Measurements from ENCODE around the gene VAV2.

DNA sequence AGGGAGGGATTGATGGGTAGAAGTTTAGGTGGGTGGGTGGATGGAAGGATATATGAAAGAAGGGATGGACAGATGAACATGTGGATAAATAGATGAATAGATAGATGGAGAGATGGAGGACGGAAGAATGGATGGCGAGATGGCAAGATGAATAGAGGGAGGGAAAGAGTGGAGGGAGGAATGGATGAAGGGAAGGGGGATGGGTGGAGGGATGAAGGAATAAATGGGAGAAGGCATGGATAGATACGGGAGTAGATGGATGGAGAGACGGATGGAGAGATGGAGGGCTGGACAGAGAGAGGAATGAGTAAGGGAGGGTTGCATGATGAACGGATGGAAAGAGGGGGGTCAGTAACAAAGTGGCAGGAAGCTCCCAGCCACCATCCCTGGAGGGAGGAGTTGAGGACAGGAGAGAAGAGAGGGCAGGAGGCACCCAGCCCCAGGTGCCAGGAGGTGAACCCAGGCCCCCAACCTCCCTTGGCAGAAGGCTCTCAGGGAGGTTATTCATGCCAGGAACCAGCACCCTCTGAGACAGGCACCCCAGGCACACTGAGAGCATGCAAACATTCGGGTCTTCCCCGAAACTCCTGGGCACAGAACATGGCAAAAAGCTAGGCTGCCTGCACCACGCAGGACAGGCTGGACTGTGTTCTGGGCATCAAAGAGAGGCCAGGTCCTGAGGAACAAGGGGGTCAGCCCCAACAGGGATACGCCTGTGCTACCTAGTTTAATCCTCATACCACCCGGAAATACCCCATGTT, 263.1 kb downstream of the VAV2 start:
- no peak for TF ChIP-seq EP300 (IDR thresholded peaks at IDR 0.05)
- TF ChIP-seq, protein P1, sequence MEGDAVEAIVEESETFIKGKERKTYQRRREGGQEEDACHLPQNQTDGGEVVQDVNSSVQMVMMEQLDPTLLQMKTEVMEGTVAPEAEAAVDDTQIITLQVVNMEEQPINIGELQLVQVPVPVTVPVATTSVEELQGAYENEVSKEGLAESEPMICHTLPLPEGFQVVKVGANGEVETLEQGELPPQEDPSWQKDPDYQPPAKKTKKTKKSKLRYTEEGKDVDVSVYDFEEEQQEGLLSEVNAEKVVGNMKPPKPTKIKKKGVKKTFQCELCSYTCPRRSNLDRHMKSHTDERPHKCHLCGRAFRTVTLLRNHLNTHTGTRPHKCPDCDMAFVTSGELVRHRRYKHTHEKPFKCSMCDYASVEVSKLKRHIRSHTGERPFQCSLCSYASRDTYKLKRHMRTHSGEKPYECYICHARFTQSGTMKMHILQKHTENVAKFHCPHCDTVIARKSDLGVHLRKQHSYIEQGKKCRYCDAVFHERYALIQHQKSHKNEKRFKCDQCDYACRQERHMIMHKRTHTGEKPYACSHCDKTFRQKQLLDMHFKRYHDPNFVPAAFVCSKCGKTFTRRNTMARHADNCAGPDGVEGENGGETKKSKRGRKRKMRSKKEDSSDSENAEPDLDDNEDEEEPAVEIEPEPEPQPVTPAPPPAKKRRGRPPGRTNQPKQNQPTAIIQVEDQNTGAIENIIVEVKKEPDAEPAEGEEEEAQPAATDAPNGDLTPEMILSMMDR (IDR thresholded peaks at IDR 0.05): no peak

All from sigmoid colon (tissue), 4 donors.